GM23248 (cell line): ENCODE measurements around the gene SMARCD1.

ENCODE experiments used
- EZH2 ChIP-seq: fragments of 200-600 bp; sonication (generic); IDR thresholded peaks from 2 replicates; pipeline ENCODE4 v1.6.1; 2018; ENCODE audit warnings: antibody characterized with exemption, mild to moderate bottlenecking; ENCODE audit not compliant: insufficient read depth, poor library complexity, severe bottlenecking
- EZH2phosphoT487 ChIP-seq: fragments of 200-600 bp; sonication (generic); IDR thresholded peaks from 2 replicates; pipeline ENCODE4 v1.6.1; 2018; ENCODE audit warnings: antibody characterized with exemption, moderate library complexity, mild to moderate bottlenecking, low read depth; ENCODE audit not compliant: insufficient read depth

- TF ChIP-seq EZH2 (no peak), EZH2phosphoT487 (no peak)
Measured at GRCh38 chr12:50132505-50133135, 47.5 kb downstream of the SMARCD1 start.
